ENCODE results near the gene WDR49.
"Not testable (repeated sequence)": the region's sequence is repeated elsewhere in the genome, so short reads cannot be mapped to it uniquely, and the experiment has no call there.

The WDR49 gene

DNA sequence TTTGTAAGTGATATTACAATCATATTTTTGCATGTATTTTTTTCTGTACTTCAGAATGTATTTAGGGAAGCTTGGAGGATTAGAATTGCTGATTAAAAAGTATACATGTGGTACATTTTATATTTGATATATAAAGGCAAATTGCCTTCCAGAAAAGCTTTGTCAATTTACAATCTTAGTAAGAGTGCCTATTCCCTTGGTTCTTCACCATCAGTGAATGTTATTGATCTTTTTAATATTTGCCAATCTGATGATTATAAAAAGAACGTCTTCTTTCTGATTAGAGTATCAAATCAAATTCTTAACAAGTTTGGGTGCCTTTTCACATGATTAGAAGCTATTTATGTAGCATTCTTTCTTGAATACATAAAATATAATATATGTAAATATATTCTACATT, 9.1 kb downstream of the WDR49 start:
- TF ChIP-seq, protein P1, sequence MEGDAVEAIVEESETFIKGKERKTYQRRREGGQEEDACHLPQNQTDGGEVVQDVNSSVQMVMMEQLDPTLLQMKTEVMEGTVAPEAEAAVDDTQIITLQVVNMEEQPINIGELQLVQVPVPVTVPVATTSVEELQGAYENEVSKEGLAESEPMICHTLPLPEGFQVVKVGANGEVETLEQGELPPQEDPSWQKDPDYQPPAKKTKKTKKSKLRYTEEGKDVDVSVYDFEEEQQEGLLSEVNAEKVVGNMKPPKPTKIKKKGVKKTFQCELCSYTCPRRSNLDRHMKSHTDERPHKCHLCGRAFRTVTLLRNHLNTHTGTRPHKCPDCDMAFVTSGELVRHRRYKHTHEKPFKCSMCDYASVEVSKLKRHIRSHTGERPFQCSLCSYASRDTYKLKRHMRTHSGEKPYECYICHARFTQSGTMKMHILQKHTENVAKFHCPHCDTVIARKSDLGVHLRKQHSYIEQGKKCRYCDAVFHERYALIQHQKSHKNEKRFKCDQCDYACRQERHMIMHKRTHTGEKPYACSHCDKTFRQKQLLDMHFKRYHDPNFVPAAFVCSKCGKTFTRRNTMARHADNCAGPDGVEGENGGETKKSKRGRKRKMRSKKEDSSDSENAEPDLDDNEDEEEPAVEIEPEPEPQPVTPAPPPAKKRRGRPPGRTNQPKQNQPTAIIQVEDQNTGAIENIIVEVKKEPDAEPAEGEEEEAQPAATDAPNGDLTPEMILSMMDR (IDR thresholded peaks at IDR 0.05) = no peak
- Histone ChIP-seq H3K27ac (no peak overlapping the region), H3K9me3 (ENCODE audit: control insufficient read depth, low read length) (no peaks in the 10 kb centered on the region), H3K4me2 (ENCODE audit: low read length) (no peak overlapping the region), H3K4me1 (no peaks in the 10 kb centered on the region), H3K27me3 (ENCODE audit: control insufficient read depth, insufficient read depth, low read length) (no peaks in the 10 kb centered on the region), H3K9ac (no peak overlapping the region), H3K79me2 (no peaks in the 10 kb centered on the region), H3K4me3 (ENCODE audit: low read depth, low read length) (no peak overlapping the region), H3K36me3 (ENCODE audit: control insufficient read depth, insufficient read depth, low read length) (no peaks in the 10 kb centered on the region), H2AFZ (no peak overlapping the region)

DNA sequence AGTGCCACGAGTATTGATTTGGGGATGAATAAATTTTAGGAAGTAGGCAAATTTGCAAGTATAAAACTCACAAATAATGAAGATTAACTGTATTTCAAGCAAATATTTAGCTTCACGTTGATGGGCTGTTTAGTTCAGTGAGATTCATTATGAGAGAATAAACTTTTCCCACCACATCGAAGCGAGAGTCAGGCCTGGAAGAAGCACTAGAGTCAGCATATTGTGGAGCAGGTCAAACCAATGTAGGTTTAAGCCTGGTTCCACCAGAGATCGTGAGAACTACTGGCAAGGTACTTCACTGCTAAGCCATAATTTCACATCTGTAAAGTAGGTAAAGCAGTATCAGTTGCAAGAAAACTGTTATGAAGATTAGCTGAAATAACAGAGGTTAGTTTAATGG, 22.3 kb downstream of the WDR49 start:
- Histone ChIP-seq H3K4me2 (ENCODE audit: low read length) (no peak overlapping the region), H3K79me2 (no peaks in the 10 kb centered on the region), H3K4me1 (no peaks in the 10 kb centered on the region), H3K27me3 (ENCODE audit: control insufficient read depth, insufficient read depth, low read length) (no peaks in the 10 kb centered on the region), H3K27ac (no peak overlapping the region), H3K36me3 (ENCODE audit: control insufficient read depth, insufficient read depth, low read length) (no peaks in the 10 kb centered on the region), H2AFZ (no peak overlapping the region), H3K4me3 (ENCODE audit: low read depth, low read length) (no peak overlapping the region), H3K9ac (no peak overlapping the region), H3K9me3 (ENCODE audit: control insufficient read depth, low read length) (no peaks in the 10 kb centered on the region)
- TF ChIP-seq, protein P1 (IDR thresholded peaks at IDR 0.05) = no peak

GRCh38 chr3:167626490-167626889, 27.3 kb downstream of the WDR49 start:
- Histone ChIP-seq H3K4me2 (ENCODE audit: low read length) (no peak overlapping the region), H3K4me3 (ENCODE audit: low read depth, low read length) (no peak overlapping the region), H3K36me3 (ENCODE audit: control insufficient read depth, insufficient read depth, low read length) (no peaks in the 10 kb centered on the region), H2AFZ (no peak overlapping the region), H3K27me3 (ENCODE audit: control insufficient read depth, insufficient read depth, low read length) (no peaks in the 10 kb centered on the region), H3K9me3 (ENCODE audit: control insufficient read depth, low read length) (no peaks in the 10 kb centered on the region), H3K79me2 (no peaks in the 10 kb centered on the region), H3K9ac (no peak overlapping the region), H3K4me1 (no peaks in the 10 kb centered on the region), H3K27ac (no peak overlapping the region)
- TF ChIP-seq, protein P1 (IDR thresholded peaks at IDR 0.05) = no peak

DNA sequence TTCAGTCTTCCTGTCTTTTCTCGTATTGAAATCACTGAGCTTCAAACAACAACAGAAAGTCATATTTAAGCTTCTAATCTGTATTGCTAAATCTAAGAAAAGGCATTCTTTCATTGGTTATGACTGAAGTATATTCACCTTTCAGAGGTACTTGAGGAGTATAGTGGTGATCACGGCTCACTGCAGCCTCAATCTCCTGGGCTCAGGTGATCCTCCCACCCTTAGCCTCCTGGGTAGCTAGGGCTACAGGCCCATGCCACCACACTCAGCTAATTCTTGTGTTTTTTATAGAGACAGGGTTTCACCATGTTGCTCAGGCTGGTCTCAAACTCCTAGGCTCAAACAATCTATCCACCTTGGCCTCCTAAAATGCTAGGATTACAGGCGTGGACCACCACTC, 38.7 kb downstream of the WDR49 start:
- Histone ChIP-seq H2AFZ (no peak overlapping the region), H3K4me2 (ENCODE audit: low read length) (no peak overlapping the region), H3K27ac (no peak overlapping the region), H3K79me2 (no peaks in the 10 kb centered on the region), H3K4me1 (no peaks in the 10 kb centered on the region), H3K36me3 (ENCODE audit: control insufficient read depth, insufficient read depth, low read length) (no peaks in the 10 kb centered on the region), H3K4me3 (ENCODE audit: low read depth, low read length) (no peak overlapping the region), H3K9me3 (ENCODE audit: control insufficient read depth, low read length) (no peaks in the 10 kb centered on the region), H3K9ac (no peak overlapping the region), H3K27me3 (ENCODE audit: control insufficient read depth, insufficient read depth, low read length) (no peaks in the 10 kb centered on the region)
- TF ChIP-seq, protein P1 (IDR thresholded peaks at IDR 0.05) = no peak

DNA sequence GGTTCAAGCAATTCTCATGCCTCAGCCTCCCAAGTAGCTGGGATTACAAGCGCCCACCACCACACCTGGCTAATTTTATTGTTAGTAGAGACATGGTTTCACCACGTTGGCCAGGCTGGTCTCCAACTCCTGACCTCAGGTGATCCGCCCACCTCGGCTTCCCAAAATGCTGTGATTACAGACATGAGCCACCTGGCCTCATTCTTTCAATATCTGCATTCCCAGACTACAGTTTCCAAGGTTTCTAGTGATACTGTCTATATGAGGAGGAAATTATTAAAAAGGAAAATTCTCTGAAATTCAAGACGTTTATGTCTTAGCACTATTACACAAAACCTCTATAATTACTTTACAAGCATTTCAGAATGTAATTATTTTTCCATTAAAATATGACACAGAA, 39.5 kb downstream of the WDR49 start:
- not testable (repeated sequence) for H2AFZ ChIP-seq; H3K9me3 ChIP-seq (ENCODE audit: control insufficient read depth, low read length); H3K36me3 ChIP-seq (ENCODE audit: control insufficient read depth, insufficient read depth, low read length); H3K79me2 ChIP-seq; H3K4me3 ChIP-seq (ENCODE audit: low read depth, low read length); H3K9ac ChIP-seq; H3K4me2 ChIP-seq (ENCODE audit: low read length); H3K4me1 ChIP-seq; H3K27ac ChIP-seq; H3K27me3 ChIP-seq (ENCODE audit: control insufficient read depth, insufficient read depth, low read length)

All from parathyroid adenoma (tissue), 2 donors.